GM23338 (cell line): ENCODE data around the gene FOXI1. TPM values are rescaled to one million over a fixed set of nuclear protein-coding genes. Genes with fewer than 3 reads are reported as not detected.

Source experiments
- ATAC-seq: fragments of 200-7000 bp; cut with Tn5 transposase; 3 replicates; pipeline ENCODE4 v1.9.1; 2020
- DNase-seq: peaks from one replicate; pipeline ENCODE4 v3.0.0-alpha.2; 2015; ENCODE audit warnings: low spot score
- H2AFZ ChIP-seq: fragments of 200-600 bp; sonication (generic); 2 replicates; pipeline ENCODE4 v1.8.0; 2016; ENCODE audit warnings: antibody characterized with exemption, mild to moderate bottlenecking, moderate library complexity
- H3F3A ChIP-seq: fragments of 200-600 bp; sonication (generic); replicated peaks from 2 replicates; pipeline ENCODE4 v1.8.0; 2017; ENCODE audit warnings: antibody characterized with exemption, mixed run types, low read depth
- H3K27ac ChIP-seq: fragments of 200-600 bp; sonication (generic); 2 replicates; pipeline ENCODE4 v1.6.1; 2016; ENCODE audit warnings: low read depth
- H3K27me3 ChIP-seq: fragments of 200-600 bp; sonication (generic); 2 replicates; pipeline ENCODE4 v1.8.0; 2016; ENCODE audit warnings: mild to moderate bottlenecking, mixed run types, moderate library complexity; ENCODE audit not compliant: insufficient read depth
- H3K36me3 ChIP-seq: fragments of 200-600 bp; sonication (generic); 2 replicates; pipeline ENCODE4 v1.8.0; 2016; ENCODE audit warnings: mild to moderate bottlenecking; ENCODE audit not compliant: insufficient read depth
- H3K4me1 ChIP-seq: fragments of 200-600 bp; sonication (generic); 2 replicates; pipeline ENCODE4 v1.8.0; 2016; ENCODE audit warnings: mild to moderate bottlenecking, moderate library complexity; ENCODE audit not compliant: insufficient read depth
- H3K4me2 ChIP-seq: fragments of 200-600 bp; sonication (generic); 2 replicates; pipeline ENCODE4 v1.7.1; 2017; ENCODE audit warnings: mixed run types
- H3K4me3 ChIP-seq: fragments of 200-600 bp; sonication (generic); 2 replicates; pipeline ENCODE4 v1.6.1; 2016; ENCODE audit warnings: mixed run types
- H3K79me2 ChIP-seq: fragments of 200-600 bp; sonication (generic); replicated peaks from 2 replicates; pipeline ENCODE4 v1.8.0; 2017; ENCODE audit warnings: mild to moderate bottlenecking; ENCODE audit not compliant: insufficient read depth
- H3K9me2 ChIP-seq: fragments of 200-600 bp; sonication (generic); 2 replicates; pipeline ENCODE4 v1.8.0; 2017; ENCODE audit not compliant: insufficient read depth
- H4K20me1 ChIP-seq: fragments of 200-600 bp; sonication (generic); replicated peaks from 2 replicates; pipeline ENCODE4 v1.8.0; 2017; ENCODE audit warnings: mild to moderate bottlenecking; ENCODE audit not compliant: insufficient read depth
- H3K27ac Mint-ChIP-seq: 2 replicates; pipeline ENCODE4 v1.8.0; 2020; ENCODE audit warnings: inconsistent platforms, mild to moderate bottlenecking, moderate library complexity, mixed read lengths
- H3K27me3 Mint-ChIP-seq: 3 replicates; pipeline ENCODE4 v1.8.0; 2022; ENCODE audit warnings: low read depth, mild to moderate bottlenecking, moderate library complexity, mixed read lengths, inconsistent platforms; ENCODE audit not compliant: insufficient read depth, poor library complexity
- H3K36me3 Mint-ChIP-seq: 3 replicates; pipeline ENCODE4 v1.8.0; 2021; ENCODE audit warnings: low read depth, mild to moderate bottlenecking, inconsistent platforms, moderate library complexity, mixed read lengths
- H3K4me1 Mint-ChIP-seq: 3 replicates; pipeline ENCODE4 v1.8.0; 2020; ENCODE audit warnings: mild to moderate bottlenecking, inconsistent platforms, mixed read lengths
- H3K4me3 Mint-ChIP-seq: 3 replicates; pipeline ENCODE4 v1.8.0; 2021; ENCODE audit warnings: moderate library complexity, mild to moderate bottlenecking, inconsistent platforms, mixed read lengths
- H3K9me3 Mint-ChIP-seq: 3 replicates; pipeline ENCODE4 v1.8.0; 2020; ENCODE audit warnings: moderate library complexity, mild to moderate bottlenecking, inconsistent platforms, mixed read lengths
- CREB1 ChIP-seq: fragments of 250-450 bp; sonication (Bioruptor Pico); IDR thresholded peaks from 2 replicates; pipeline ENCODE4 v1.5.0; 2020; ENCODE audit warnings: low read depth, mild to moderate bottlenecking, moderate library complexity
- POLR2AphosphoS5 ChIP-seq: IDR thresholded peaks from 2 replicates; pipeline ENCODE4 v1.6.1; 2016; ENCODE audit warnings: antibody characterized with exemption, low read depth
- STAT1 ChIP-seq: IDR thresholded peaks from one replicate; pipeline ENCODE4 v1.6.1; 2016; ENCODE audit warnings: antibody characterized with exemption; ENCODE audit not compliant: unreplicated experiment
- ZNF114 ChIP-seq: fragments of 250-450 bp; sonication (Bioruptor Pico); IDR thresholded peaks from 2 replicates; pipeline ENCODE4 v1.5.0; 2020; ENCODE audit warnings: mild to moderate bottlenecking, moderate library complexity
- ZNF331 ChIP-seq: fragments of 250-450 bp; sonication (Bioruptor Pico); IDR thresholded peaks from 2 replicates; pipeline ENCODE4 v1.5.0; 2020; ENCODE audit warnings: low read depth, mild to moderate bottlenecking, moderate library complexity
- polyA plus RNA-seq: library from polyadenylated mRNA; unstranded; fragments of >200 nt; fragmentation: Nextera tagmentation; extraction: Ambion mirVana; gene quantifications from 2 replicates; pipeline ENCODE4 v1.2.1, GENCODE V29; 2016
- total RNA-seq: library from RNA; depleted of rRNA; stranded (reverse); fragments of >200 nt; shearing (Covaris generic); gene quantifications from 2 replicates; pipeline ENCODE4 v1.2.3, GENCODE V29; 2014
- TF ChIP-seq, protein P1 (sequence below): fragments of 250-450 bp; sonication (Bioruptor Pico); IDR thresholded peaks from 2 replicates; pipeline ENCODE4 v1.5.0; 2020; ENCODE audit warnings: mild to moderate bottlenecking, moderate library complexity
- TF ChIP-seq, protein P2 (sequence below): IDR thresholded peaks from 2 replicates; pipeline ENCODE4 v1.6.1; 2016; ENCODE audit warnings: antibody characterized with exemption
- TF ChIP-seq, protein P3 (sequence below), 2 experiments: fragments of 200-600 bp in 1 of 2; sonication (generic) in 1 of 2; conservative IDR thresholded peaks; 2 replicates each; pipeline versions ENCODE4 v1.5.1 to v1.6.1; 2016 to 2017; ENCODE audit warnings: antibody characterized with exemption in 2 of 2, low read depth in 2 of 2, mild to moderate bottlenecking in 2 of 2, moderate library complexity in 1 of 2

FOXI1 gene
- total and polyA plus RNA-seq, 2 experiments from 2014 or later = not detected

DNA sequence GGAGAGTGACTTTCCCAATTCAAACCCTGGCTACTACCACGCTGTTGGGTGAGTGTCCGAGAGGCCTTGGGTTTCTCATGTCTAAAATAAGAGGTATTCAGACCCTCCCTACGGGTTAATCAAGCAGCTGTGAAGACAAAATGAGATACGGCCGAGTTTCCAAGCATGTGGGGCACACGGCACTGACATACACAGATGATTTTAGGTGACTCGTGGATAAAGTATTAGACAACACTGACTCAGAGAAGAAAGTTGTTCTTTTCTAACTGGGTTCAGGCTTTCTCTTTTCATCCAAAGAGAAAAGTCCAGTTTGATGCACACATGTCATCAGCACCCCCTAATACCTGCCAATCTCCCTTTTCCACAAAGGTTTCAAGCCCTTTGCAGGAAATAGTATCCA lies 15.6 kb downstream of the FOXI1 start:
- Mint-ChIP-seq H3K36me3 (no peaks in the 10 kb centered on the region), H3K27me3 (peaks cover 3% of the 10 kb centered on the region), H3K9me3 (peaks cover 5% of the 10 kb centered on the region; the same call in 2 of the 3 replicates), H3K4me3 (no peak overlapping the region), H3K27ac (no peak overlapping the region), H3K4me1 (peaks cover 6% of the 10 kb centered on the region)
- Histone ChIP-seq H3K36me3 (no peaks in the 10 kb centered on the region), H2AFZ (no peak overlapping the region), H3F3A (no peaks in the 10 kb centered on the region), H3K4me3 (no peak overlapping the region), H4K20me1 (no peaks in the 10 kb centered on the region), H3K9me2 (0 out of 2 replicates have a peak, but pooled peaks cover 9% of the 10 kb centered on the region), H3K79me2 (no peaks in the 10 kb centered on the region), H3K4me1 (no peaks in the 10 kb centered on the region), H3K4me2 (no peak overlapping the region), H3K27me3 (no peaks in the 10 kb centered on the region), H3K27ac (no peak overlapping the region)
- TF ChIP-seq, protein P1, sequence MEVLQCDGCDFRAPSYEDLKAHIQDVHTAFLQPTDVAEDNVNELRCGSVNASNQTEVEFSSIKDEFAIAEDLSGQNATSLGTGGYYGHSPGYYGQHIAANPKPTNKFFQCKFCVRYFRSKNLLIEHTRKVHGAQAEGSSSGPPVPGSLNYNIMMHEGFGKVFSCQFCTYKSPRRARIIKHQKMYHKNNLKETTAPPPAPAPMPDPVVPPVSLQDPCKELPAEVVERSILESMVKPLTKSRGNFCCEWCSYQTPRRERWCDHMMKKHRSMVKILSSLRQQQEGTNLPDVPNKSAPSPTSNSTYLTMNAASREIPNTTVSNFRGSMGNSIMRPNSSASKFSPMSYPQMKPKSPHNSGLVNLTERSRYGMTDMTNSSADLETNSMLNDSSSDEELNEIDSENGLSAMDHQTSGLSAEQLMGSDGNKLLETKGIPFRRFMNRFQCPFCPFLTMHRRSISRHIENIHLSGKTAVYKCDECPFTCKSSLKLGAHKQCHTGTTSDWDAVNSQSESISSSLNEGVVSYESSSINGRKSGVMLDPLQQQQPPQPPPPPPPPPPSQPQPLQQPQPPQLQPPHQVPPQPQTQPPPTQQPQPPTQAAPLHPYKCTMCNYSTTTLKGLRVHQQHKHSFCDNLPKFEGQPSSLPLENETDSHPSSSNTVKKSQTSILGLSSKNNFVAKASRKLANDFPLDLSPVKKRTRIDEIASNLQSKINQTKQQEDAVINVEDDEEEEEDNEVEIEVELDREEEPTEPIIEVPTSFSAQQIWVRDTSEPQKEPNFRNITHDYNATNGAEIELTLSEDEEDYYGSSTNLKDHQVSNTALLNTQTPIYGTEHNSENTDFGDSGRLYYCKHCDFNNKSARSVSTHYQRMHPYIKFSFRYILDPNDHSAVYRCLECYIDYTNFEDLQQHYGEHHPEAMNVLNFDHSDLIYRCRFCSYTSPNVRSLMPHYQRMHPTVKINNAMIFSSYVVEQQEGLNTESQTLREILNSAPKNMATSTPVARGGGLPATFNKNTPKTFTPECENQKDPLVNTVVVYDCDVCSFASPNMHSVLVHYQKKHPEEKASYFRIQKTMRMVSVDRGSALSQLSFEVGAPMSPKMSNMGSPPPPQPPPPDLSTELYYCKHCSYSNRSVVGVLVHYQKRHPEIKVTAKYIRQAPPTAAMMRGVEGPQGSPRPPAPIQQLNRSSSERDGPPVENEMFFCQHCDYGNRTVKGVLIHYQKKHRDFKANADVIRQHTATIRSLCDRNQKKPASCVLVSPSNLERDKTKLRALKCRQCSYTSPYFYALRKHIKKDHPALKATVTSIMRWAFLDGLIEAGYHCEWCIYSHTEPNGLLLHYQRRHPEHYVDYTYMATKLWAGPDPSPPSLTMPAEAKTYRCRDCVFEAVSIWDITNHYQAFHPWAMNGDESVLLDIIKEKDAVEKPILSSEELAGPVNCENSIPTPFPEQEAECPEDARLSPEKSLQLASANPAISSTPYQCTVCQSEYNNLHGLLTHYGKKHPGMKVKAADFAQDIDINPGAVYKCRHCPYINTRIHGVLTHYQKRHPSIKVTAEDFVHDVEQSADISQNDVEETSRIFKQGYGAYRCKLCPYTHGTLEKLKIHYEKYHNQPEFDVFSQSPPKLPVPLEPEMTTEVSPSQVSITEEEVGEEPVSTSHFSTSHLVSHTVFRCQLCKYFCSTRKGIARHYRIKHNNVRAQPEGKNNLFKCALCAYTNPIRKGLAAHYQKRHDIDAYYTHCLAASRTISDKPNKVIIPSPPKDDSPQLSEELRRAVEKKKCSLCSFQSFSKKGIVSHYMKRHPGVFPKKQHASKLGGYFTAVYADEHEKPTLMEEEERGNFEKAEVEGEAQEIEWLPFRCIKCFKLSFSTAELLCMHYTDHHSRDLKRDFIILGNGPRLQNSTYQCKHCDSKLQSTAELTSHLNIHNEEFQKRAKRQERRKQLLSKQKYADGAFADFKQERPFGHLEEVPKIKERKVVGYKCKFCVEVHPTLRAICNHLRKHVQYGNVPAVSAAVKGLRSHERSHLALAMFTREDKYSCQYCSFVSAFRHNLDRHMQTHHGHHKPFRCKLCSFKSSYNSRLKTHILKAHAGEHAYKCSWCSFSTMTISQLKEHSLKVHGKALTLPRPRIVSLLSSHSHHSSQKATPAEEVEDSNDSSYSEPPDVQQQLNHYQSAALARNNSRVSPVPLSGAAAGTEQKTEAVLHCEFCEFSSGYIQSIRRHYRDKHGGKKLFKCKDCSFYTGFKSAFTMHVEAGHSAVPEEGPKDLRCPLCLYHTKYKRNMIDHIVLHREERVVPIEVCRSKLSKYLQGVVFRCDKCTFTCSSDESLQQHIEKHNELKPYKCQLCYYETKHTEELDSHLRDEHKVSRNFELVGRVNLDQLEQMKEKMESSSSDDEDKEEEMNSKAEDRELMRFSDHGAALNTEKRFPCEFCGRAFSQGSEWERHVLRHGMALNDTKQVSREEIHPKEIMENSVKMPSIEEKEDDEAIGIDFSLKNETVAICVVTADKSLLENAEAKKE (CRISPR knock-in tag) = no peak
- no peak for TF ChIP-seq ZNF114 (CRISPR knock-in tag)
- ATAC-seq = no peak
- DNase-seq = no peak

DNA sequence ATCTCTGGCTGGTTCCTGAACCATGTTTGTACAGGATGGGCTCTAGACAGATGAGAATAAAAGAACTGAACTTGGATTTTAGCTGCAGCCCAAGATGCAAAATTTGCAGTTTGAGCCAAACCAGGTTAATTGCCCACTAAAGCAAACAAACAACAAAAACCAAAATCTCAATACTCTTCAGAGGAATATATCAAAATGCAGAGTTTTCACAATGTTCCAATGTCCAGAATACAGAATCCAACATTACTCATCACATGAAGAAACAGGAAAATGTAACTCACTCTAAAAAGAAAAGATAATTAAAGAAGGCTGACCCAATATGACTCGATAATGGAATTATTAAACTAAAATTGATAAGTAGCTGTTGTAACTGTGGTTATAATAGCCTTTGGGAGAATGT lies 20.4 kb downstream of the FOXI1 start:
- ATAC-seq = no peak
- TF ChIP-seq POLR2AphosphoS5 (no peak), STAT1 (no peak), ZNF114 (CRISPR knock-in tag) (no peak), ZNF331 (no peak), CREB1 (CRISPR knock-in tag) (no peak)
- TF ChIP-seq, protein P2, sequence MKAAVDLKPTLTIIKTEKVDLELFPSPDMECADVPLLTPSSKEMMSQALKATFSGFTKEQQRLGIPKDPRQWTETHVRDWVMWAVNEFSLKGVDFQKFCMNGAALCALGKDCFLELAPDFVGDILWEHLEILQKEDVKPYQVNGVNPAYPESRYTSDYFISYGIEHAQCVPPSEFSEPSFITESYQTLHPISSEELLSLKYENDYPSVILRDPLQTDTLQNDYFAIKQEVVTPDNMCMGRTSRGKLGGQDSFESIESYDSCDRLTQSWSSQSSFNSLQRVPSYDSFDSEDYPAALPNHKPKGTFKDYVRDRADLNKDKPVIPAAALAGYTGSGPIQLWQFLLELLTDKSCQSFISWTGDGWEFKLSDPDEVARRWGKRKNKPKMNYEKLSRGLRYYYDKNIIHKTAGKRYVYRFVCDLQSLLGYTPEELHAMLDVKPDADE = no peak
- TF ChIP-seq, protein P3, sequence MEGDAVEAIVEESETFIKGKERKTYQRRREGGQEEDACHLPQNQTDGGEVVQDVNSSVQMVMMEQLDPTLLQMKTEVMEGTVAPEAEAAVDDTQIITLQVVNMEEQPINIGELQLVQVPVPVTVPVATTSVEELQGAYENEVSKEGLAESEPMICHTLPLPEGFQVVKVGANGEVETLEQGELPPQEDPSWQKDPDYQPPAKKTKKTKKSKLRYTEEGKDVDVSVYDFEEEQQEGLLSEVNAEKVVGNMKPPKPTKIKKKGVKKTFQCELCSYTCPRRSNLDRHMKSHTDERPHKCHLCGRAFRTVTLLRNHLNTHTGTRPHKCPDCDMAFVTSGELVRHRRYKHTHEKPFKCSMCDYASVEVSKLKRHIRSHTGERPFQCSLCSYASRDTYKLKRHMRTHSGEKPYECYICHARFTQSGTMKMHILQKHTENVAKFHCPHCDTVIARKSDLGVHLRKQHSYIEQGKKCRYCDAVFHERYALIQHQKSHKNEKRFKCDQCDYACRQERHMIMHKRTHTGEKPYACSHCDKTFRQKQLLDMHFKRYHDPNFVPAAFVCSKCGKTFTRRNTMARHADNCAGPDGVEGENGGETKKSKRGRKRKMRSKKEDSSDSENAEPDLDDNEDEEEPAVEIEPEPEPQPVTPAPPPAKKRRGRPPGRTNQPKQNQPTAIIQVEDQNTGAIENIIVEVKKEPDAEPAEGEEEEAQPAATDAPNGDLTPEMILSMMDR (conservative IDR thresholded peaks at IDR 0.05; ENCODE audit: low read depth in 2 of 2) = no peak

More for the DNA sequence above, 20.4 kb downstream of the FOXI1 start:
- H3F3A ChIP-seq = no peaks in the 10 kb centered on the region
- H4K20me1 ChIP-seq = no peaks in the 10 kb centered on the region
- H3K27ac ChIP-seq = no peak overlapping the region
- no peaks in the 10 kb centered on the region for H3K79me2 ChIP-seq
- no peaks in the 10 kb centered on the region for H3K4me1 ChIP-seq
- no peaks in the 10 kb centered on the region for H3K36me3 ChIP-seq
- no peaks in the 10 kb centered on the region for H3K9me2 ChIP-seq
- H3K36me3 Mint-ChIP-seq = 0 out of 3 replicates have a peak, but pooled peaks cover 2% of the 10 kb centered on the region
- H3K4me3 Mint-ChIP-seq = no peak overlapping the region
- H3K27me3 ChIP-seq = no peaks in the 10 kb centered on the region
- H3K27me3 Mint-ChIP-seq = no peaks in the 10 kb centered on the region
- H3K4me1 Mint-ChIP-seq = no peaks in the 10 kb centered on the region
- no peak overlapping the region for H3K27ac Mint-ChIP-seq
- H3K9me3 Mint-ChIP-seq = peaks cover 17% of the 10 kb centered on the region; the same call in 2 of the 3 replicates
- H3K4me3 ChIP-seq = no peak overlapping the region
- H3K4me2 ChIP-seq = no peak overlapping the region
- no peak overlapping the region for H2AFZ ChIP-seq
- no peak for DNase-seq
